Activated CD4-positive, alpha-beta T cell treated with anti-CD3 and anti-CD28 coated beads, Interleukin-2, Interleukin-4, amounts not matched to agents 100 ng/mL and 50 ng/mL, durations not matched to agents 16 hours and 8 hours (primary cell): Measurements from ENCODE around the gene RNF213.
"Not testable (repeated sequence)": the region's sequence is repeated elsewhere in the genome, so short reads cannot be mapped to it uniquely, and the experiment has no call there.

Experiments used
- DNase-seq: peaks from one replicate; pipeline ENCODE4 v3.0.0-alpha.2; 2020; ENCODE audit warnings: low spot score

Gene RNF213

GRCh38 chr17:80252871-80253270 is 7.8 kb upstream of the RNF213 start:
- peak; percentile 89 for DNase-seq

- no peak for DNase-seq
Measured at GRCh38 chr17:80253631-80254395, 6.8 kb upstream of the RNF213 start.

- peak; percentile 96 for DNase-seq
Measured at GRCh38 chr17:80254396-80255251, 6.0 kb upstream of the RNF213 start.

GRCh38 chr17:80256034-80256350 is 4.7 kb upstream of the RNF213 start:
- no peak for DNase-seq

GRCh38 chr17:80257716-80258213 is 2.9 kb upstream of the RNF213 start:
- DNase-seq = no peak

GRCh38 chr17:80258296-80258695 is 2.4 kb upstream of the RNF213 start:
- DNase-seq = not testable (repeated sequence)

- DNase-seq = no peak
Measured at GRCh38 chr17:80259457-80260068, 1.1 kb upstream of the RNF213 start.

- DNase-seq = peak; percentile 80
Measured at GRCh38 chr17:80260069-80260535, 550 bp upstream of the RNF213 start.

GRCh38 chr17:80261159-80261894 is 675 bp downstream of the RNF213 start:
- peak; percentile 85 for DNase-seq

- no peak for DNase-seq
Measured at GRCh38 chr17:80261895-80262279, 1.2 kb downstream of the RNF213 start.

- DNase-seq = no peak
Measured at GRCh38 chr17:80262291-80262690, 1.6 kb downstream of the RNF213 start.

- no peak for DNase-seq
Measured at GRCh38 chr17:80262775-80263244, 2.2 kb downstream of the RNF213 start.

- peak; percentile 97 for DNase-seq
Measured at GRCh38 chr17:80263253-80264204, 2.9 kb downstream of the RNF213 start.

- DNase-seq = peak; percentile 65
Measured at GRCh38 chr17:80264205-80265075, 3.8 kb downstream of the RNF213 start.

- DNase-seq = peak; percentile 92
Measured at GRCh38 chr17:80265205-80266068, 4.8 kb downstream of the RNF213 start.

GRCh38 chr17:80267391-80267790 is 6.7 kb downstream of the RNF213 start:
- no peak for DNase-seq

GRCh38 chr17:80268427-80268826 is 7.8 kb downstream of the RNF213 start:
- DNase-seq = no peak

GRCh38 chr17:80269405-80269807 is 8.8 kb downstream of the RNF213 start:
- no peak for DNase-seq

- no peak for DNase-seq
Measured at GRCh38 chr17:80270104-80270503, 9.5 kb downstream of the RNF213 start.
